ENCODE measurements around the gene RNF212.

RNF212 gene

DNA sequence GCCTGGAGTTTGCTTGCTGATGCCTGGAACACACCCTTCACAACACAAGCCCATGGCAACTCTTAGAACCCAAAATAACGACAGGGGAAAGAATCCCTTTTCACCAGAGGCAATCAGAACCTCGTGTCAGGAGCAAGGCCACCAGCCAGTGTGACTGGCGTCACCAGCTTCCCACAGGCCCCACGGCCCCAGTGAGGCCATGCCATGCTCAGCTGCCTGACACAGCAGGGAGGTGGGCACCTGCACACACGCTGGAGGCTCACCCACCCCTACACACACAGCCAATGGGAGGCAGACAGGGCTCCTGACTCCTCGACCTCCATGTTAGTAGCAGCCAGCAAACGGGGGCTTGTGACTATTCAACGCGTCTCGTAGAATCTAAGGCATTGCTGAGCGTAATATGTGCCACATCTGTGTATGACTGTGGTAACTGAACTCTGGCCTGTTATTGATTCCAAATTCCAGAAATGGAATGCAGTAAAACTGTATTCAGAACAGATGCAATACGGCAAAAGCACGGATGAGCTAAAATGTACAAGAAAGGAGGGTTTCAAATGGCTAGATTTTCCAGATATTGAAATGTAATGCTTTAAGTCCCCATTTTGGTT lies 28.5 kb downstream of the RNF212 start:
- no peaks in the 10 kb centered on the region for H3K4me1 ChIP-seq (ENCODE audit: low read depth, poor library complexity, severe bottlenecking)
- H3K4me3 ChIP-seq (IDR thresholded peaks at IDR 0.05; ENCODE audit: insufficient read depth, low read depth, low read length): no peak overlapping the region
- no peak overlapping the region for H3K9ac ChIP-seq
- H2AFZ ChIP-seq (ENCODE audit: low read depth): no peak overlapping the region
- peaks cover 4% of the 10 kb centered on the region; the same call in 1 of the 2 replicates for H3K27me3 ChIP-seq (ENCODE audit: insufficient read depth, low read depth)
- no peaks in the 10 kb centered on the region for H3K79me2 ChIP-seq (ENCODE audit: insufficient read depth, low read depth)
- TF ChIP-seq, protein P1, sequence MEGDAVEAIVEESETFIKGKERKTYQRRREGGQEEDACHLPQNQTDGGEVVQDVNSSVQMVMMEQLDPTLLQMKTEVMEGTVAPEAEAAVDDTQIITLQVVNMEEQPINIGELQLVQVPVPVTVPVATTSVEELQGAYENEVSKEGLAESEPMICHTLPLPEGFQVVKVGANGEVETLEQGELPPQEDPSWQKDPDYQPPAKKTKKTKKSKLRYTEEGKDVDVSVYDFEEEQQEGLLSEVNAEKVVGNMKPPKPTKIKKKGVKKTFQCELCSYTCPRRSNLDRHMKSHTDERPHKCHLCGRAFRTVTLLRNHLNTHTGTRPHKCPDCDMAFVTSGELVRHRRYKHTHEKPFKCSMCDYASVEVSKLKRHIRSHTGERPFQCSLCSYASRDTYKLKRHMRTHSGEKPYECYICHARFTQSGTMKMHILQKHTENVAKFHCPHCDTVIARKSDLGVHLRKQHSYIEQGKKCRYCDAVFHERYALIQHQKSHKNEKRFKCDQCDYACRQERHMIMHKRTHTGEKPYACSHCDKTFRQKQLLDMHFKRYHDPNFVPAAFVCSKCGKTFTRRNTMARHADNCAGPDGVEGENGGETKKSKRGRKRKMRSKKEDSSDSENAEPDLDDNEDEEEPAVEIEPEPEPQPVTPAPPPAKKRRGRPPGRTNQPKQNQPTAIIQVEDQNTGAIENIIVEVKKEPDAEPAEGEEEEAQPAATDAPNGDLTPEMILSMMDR (conservative IDR thresholded peaks at IDR 0.05; ENCODE audit: low read depth, low read length): no peak
- H3K36me3 ChIP-seq (ENCODE audit: insufficient read depth): no peaks in the 10 kb centered on the region
- H4K20me1 ChIP-seq (ENCODE audit: insufficient read depth): no peaks in the 10 kb centered on the region
- H3K27ac ChIP-seq: no peak overlapping the region
- H3K4me2 ChIP-seq: no peak overlapping the region

DNA sequence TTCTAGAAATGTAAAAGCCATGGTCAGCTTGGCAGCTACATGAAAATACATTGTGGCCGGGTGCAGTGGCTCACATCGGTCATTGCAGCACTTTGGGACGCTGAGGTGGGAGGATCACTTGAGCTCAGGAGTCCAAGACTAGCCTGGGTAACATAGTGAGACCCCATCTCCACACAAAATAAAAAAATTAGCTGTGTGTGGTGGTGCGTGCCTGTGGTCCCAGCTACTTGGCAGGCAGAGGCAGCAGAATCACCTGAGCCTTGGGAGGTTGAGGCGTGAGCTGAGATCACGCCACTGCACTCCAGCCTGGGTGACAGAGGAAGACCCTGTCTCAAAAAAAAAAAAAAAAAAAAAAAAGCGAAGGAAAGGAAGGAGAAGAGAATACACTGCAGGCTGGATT lies 29.0 kb downstream of the RNF212 start:
- Histone ChIP-seq H4K20me1 (ENCODE audit: insufficient read depth) (no peaks in the 10 kb centered on the region), H3K4me1 (ENCODE audit: low read depth, poor library complexity, severe bottlenecking) (no peaks in the 10 kb centered on the region), H3K27ac (no peak overlapping the region), H2AFZ (ENCODE audit: low read depth) (no peak overlapping the region), H3K4me3 (IDR thresholded peaks at IDR 0.05; ENCODE audit: insufficient read depth, low read depth, low read length) (no peak overlapping the region), H3K36me3 (ENCODE audit: insufficient read depth) (no peaks in the 10 kb centered on the region), H3K9ac (no peak overlapping the region), H3K4me2 (no peak overlapping the region), H3K27me3 (ENCODE audit: insufficient read depth, low read depth) (peaks cover 4% of the 10 kb centered on the region; the same call in 1 of the 2 replicates), H3K79me2 (ENCODE audit: insufficient read depth, low read depth) (no peaks in the 10 kb centered on the region)
- TF ChIP-seq, protein P1 (conservative IDR thresholded peaks at IDR 0.05; ENCODE audit: low read depth, low read length): no peak

DNA sequence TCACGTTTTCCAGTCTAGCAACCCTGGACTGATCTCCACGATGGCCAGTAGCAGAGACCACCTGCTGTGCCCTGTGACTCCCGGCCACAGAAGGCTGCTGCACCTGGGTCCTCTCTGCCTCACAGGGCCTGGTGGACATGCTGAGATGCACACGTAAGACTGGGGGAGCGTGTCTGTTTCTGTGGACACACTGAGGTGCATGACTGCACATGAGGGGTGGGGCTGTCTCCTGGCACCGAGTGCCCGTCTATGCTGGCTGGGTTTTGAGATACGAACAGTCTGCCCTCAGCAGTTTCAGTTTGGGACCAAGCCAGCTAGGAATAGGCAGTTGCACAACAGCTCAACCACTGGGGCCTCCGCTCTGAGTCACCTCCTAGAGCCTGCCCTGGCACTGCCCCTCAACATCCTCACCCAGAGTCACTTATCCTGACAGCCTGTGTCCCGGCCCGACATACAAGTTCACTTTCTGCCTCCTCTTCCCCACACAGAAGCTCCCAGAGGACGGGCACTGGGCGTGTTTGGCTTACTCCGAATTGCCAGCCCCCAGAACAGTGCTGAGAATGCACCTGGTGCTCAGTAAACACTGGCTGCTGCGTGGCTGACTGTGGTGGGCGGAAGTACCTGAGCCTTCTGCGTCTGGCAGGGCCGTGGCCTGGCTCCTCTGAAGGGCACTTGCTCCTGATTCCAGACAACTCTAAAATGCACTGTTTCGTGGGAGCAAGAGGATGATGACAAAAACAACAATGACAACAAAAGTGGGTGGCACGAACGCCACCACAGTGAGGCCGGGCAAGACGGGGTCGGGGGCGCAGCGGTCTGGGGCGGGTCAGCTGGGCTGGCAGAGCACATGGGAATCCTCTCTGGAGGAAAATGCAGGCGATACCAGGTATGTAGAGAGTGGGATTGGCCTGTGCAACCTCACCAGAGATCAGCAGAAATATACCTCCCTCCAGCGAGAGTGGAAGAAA lies 30.9 kb downstream of the RNF212 start:
- Histone ChIP-seq H3K4me1 (ENCODE audit: low read depth, poor library complexity, severe bottlenecking) (no peaks in the 10 kb centered on the region), H3K9ac (no peak overlapping the region), H3K79me2 (ENCODE audit: insufficient read depth, low read depth) (no peaks in the 10 kb centered on the region), H3K36me3 (ENCODE audit: insufficient read depth) (no peaks in the 10 kb centered on the region), H4K20me1 (ENCODE audit: insufficient read depth) (no peaks in the 10 kb centered on the region), H3K27me3 (ENCODE audit: insufficient read depth, low read depth) (peaks cover 4% of the 10 kb centered on the region; the same call in 1 of the 2 replicates), H2AFZ (ENCODE audit: low read depth) (no peak overlapping the region), H3K27ac (no peak overlapping the region), H3K4me3 (IDR thresholded peaks at IDR 0.05; ENCODE audit: insufficient read depth, low read depth, low read length) (no peak overlapping the region), H3K4me2 (no peak overlapping the region)
- TF ChIP-seq, protein P1 (conservative IDR thresholded peaks at IDR 0.05; ENCODE audit: low read depth, low read length): no peak

DNA sequence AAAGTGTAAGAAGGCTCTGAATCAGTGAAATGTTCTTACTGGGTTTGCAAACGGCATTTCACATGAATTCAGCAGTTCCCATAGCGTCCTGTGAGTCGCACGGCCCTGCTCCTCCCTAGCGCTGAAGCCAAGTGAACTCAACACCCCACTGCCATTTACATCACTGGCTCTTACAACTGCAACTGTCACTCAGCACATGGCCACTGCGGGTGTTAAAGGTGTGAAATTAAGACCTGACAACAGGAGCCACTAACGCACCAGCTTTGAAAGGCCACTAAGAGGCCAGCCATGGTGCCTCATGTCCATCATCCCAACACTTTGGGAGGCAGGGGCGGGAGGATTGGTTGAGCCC lies 31.7 kb downstream of the RNF212 start:
- Histone ChIP-seq H3K27me3 (ENCODE audit: insufficient read depth, low read depth) (peaks cover 4% of the 10 kb centered on the region; the same call in 1 of the 2 replicates), H3K79me2 (ENCODE audit: insufficient read depth, low read depth) (no peaks in the 10 kb centered on the region), H2AFZ (ENCODE audit: low read depth) (no peak overlapping the region), H3K4me3 (IDR thresholded peaks at IDR 0.05; ENCODE audit: insufficient read depth, low read depth, low read length) (no peak overlapping the region), H3K9ac (no peak overlapping the region), H3K4me1 (ENCODE audit: low read depth, poor library complexity, severe bottlenecking) (no peaks in the 10 kb centered on the region), H3K27ac (no peak overlapping the region), H4K20me1 (ENCODE audit: insufficient read depth) (no peaks in the 10 kb centered on the region), H3K36me3 (ENCODE audit: insufficient read depth) (no peaks in the 10 kb centered on the region), H3K4me2 (no peak overlapping the region)
- TF ChIP-seq, protein P1 (conservative IDR thresholded peaks at IDR 0.05; ENCODE audit: low read depth, low read length): no peak

All from KMS-11 (cell line).